ENCODE results near the gene EDN2.

DNA sequence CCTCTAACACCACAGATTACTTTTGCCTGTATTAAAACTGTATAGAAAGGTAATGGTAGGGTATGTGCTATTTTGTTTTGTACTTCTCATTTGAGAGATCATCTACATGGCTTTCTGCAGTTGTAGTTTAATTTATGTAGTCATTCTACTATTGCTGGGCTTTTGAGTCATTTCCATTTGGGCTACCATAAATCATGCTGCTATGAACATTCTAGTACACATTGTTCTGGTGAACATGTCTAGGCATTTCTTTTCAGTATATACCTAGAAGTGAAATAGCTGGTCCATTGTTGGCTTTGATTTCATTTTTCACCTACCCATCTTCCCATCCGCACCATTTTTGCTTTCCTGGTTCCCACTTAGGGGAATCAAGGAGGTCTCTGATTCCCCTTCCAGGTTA lies 18.7 kb downstream of the EDN2 start:
- TF ChIP-seq POLR2AphosphoS5 (IDR thresholded peaks at IDR 0.05; ENCODE audit: low read depth, low read length) (no peak), POLR2A (IDR thresholded peaks at IDR 0.05; ENCODE audit: low read depth, low read length) (no peak), PAX5 (IDR thresholded peaks at IDR 0.05; ENCODE audit: insufficient read depth, low read length, severe bottlenecking) (no peak), TAF1 (IDR thresholded peaks at IDR 0.05; ENCODE audit: low read depth, low read length) (no peak), POU2F2 (IDR thresholded peaks at IDR 0.05; ENCODE audit: low read depth, low read length) (no peak), SPI1 (IDR thresholded peaks at IDR 0.05; ENCODE audit: low read depth, low read length) (no peak)

All from GM12891 (cell line).